Spleen (tissue), 11 donors: ENCODE data around the gene EPHA8. TPM values are rescaled to one million over a fixed set of nuclear protein-coding genes. Genes with fewer than 3 reads are reported as not detected.

Experiments used
- DNase-seq: peaks from one replicate; pipeline ENCODE4 v3.0.0-alpha.2; 2020
- H3K27ac ChIP-seq, 8 donors: fragments of 200-600 bp; sonication (generic) in 7 of 8; 1 replicate in 4 of 8; 2 replicates in 4 of 8; pipeline versions ENCODE4 v1.5.0 to v1.8.0; 2016 to 2021; ENCODE audit warnings: inconsistent platforms in 4 of 8, mild to moderate bottlenecking in 4 of 8, moderate library complexity in 1 of 8
- H3K27me3 ChIP-seq, 7 donors: fragments of 200-600 bp; sonication (generic) in 6 of 7; replicated peaks in 1 of 7; 1 replicate in 4 of 7; 2 replicates in 3 of 7; pipeline versions ENCODE4 v1.5.0 to v1.8.0; 2016 to 2021; ENCODE audit warnings: inconsistent platforms in 3 of 7, mild to moderate bottlenecking in 1 of 7
- H3K36me3 ChIP-seq, 6 donors: fragments of 200-600 bp; sonication (generic) in 5 of 6; 1 replicate in 4 of 6; 2 replicates in 2 of 6; pipeline versions ENCODE4 v1.5.0 to v1.8.0; 2016 to 2021; ENCODE audit warnings: inconsistent platforms in 2 of 6
- H3K4me1 ChIP-seq, 6 donors: fragments of 200-600 bp; sonication (generic) in 5 of 6; 1 replicate in 3 of 6; 2 replicates in 3 of 6; pipeline versions ENCODE4 v1.5.0 to v1.8.0; 2016 to 2021; ENCODE audit warnings: inconsistent platforms in 3 of 6
- H3K4me3 ChIP-seq, 8 donors: fragments of 200-600 bp; sonication (generic) in 7 of 8; 1 replicate in 4 of 8; 2 replicates in 4 of 8; pipeline versions ENCODE4 v1.5.0 to v1.8.0; 2016 to 2021; ENCODE audit warnings: inconsistent platforms in 4 of 8, mild to moderate bottlenecking in 4 of 8, moderate library complexity in 2 of 8
- H3K9me3 ChIP-seq, 8 donors: fragments of 200-600 bp; sonication (generic) in 7 of 8; 1 replicate in 4 of 8; 2 replicates in 4 of 8; pipeline versions ENCODE4 v1.5.0 to v1.8.0; 2016 to 2021; ENCODE audit warnings: inconsistent platforms in 4 of 8
- POLR2A ChIP-seq, 3 donors: fragments of 450-650 bp; IDR thresholded peaks; one replicate each; pipeline ENCODE4 v1.5.1; 2017; ENCODE audit warnings: antibody characterized with exemption in 3 of 3, mild to moderate bottlenecking in 1 of 3
- POLR2AphosphoS5 ChIP-seq, 3 donors: sonication (generic); formaldehyde crosslinking; IDR thresholded peaks; one replicate each; pipeline ENCODE4 v1.5.1; 2017; ENCODE audit warnings: antibody characterized with exemption in 3 of 3
- WGBS, 5 donors: extraction: QIAGEN DNeasy Blood & Tissue Kit in 3 of 5; methylation state at CpG; one replicate each; pipeline versions ENCODE4 v1.1.5 to v1.1.7; 2013 to 2018; 5-methylcytosine and 5-hydroxymethylcytosine counted together
- intact Hi-C: fragments of 100-400 bp; cut with DNase I; formaldehyde crosslinking; loops from one replicate; pipeline ENCODE4 v1.15.0; 2023; ENCODE audit warnings: low total_unique reads
- polyA plus RNA-seq, 3 donors: library from polyadenylated mRNA; stranded (reverse); fragments of 200-250 nt; gene quantifications; one replicate each; pipeline ENCODE4 v1.2.1, GENCODE V29; 2013
- total RNA-seq, 7 donors: library from RNA; depleted of rRNA in 3 of 7; stranded (reverse); fragments of >200 nt in 3 of 7; fragmentation: NEBNext Ultra II Directional in 4 of 7; extraction: Animal tissue kit (Norgen Biotek cat#: 25700) in 4 of 7; gene quantifications; one replicate each; pipeline versions ENCODE4 v1.1.0 to v1.2.1, GENCODE V29; 2016 to 2021
- TF ChIP-seq, protein P1 (sequence below), 11 experiments: fragments of 200-600 bp in 7 of 11; fragments of 450-650 bp in 4 of 11; sonication (generic) in 4 of 11; IDR thresholded peaks in 8 of 11; conservative IDR thresholded peaks in 3 of 11; 1 replicate in 7 of 11; 2 replicates in 4 of 11; pipeline versions ENCODE4 v1.4.0 to v1.8.0; 2016 to 2021; ENCODE audit warnings: antibody characterized with exemption in 11 of 11, inconsistent platforms in 4 of 11, mild to moderate bottlenecking in 1 of 11
- donor health status: healthy with polysubstance abuse.
- donor health status: DM: no; HTN: no; CAD: no; lungs with moderate emphysema.
- donor health status: DM: no; HTN: no; CAD: no.
- donor health status: Bipolar disorder and iron deficiency.
- donor health status: healthy.
- donor health status: DM: no; HTN: no; CAD: no.
- donor health status: DM: yes; HTN: yes; CAD: no.

Gene EPHA8
- total and polyA plus RNA-seq, 10 donors: 0.30 to 9.2 (median 4.9) TPM

DNA sequence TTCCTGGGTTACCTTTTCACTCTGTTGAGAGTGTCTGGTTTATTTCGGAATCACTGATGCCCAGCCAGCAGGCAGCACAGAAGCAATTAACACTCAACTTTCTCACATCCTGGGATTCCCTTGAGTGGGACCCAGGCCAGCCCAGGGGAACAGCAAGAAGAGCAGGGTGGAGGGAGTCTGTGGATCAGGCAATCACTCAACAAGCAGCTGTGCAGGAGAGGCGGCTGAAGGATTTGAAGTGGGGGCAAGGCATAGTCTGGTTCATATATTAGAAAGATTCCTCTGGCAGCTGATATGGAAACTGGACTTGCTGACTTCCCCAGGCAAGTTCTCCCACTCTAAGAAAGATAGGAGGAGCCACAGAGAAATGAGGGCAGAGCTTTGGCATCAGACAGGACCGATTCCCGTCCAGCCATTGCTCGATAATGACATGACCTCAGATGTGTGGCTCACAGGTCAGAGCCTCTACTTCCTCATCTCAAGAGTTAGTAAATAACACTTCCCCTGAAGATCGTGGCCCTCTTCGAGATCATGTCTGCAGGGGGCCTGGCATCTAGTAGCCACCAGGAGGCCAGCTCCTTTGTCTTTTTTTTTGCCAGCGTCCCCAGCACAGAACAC lies 12.4 kb downstream of the EPHA8 start:
- TF ChIP-seq, protein P1, sequence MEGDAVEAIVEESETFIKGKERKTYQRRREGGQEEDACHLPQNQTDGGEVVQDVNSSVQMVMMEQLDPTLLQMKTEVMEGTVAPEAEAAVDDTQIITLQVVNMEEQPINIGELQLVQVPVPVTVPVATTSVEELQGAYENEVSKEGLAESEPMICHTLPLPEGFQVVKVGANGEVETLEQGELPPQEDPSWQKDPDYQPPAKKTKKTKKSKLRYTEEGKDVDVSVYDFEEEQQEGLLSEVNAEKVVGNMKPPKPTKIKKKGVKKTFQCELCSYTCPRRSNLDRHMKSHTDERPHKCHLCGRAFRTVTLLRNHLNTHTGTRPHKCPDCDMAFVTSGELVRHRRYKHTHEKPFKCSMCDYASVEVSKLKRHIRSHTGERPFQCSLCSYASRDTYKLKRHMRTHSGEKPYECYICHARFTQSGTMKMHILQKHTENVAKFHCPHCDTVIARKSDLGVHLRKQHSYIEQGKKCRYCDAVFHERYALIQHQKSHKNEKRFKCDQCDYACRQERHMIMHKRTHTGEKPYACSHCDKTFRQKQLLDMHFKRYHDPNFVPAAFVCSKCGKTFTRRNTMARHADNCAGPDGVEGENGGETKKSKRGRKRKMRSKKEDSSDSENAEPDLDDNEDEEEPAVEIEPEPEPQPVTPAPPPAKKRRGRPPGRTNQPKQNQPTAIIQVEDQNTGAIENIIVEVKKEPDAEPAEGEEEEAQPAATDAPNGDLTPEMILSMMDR (IDR thresholded peaks at IDR 0.05 in 8 of 11, conservative IDR thresholded peaks at IDR 0.05 in 3 of 11): peak in 2 of 11 experiments; percentile 7 to 29
- TF ChIP-seq POLR2AphosphoS5 (IDR thresholded peaks at IDR 0.05): peak in 1 of 3 donors; percentile 51
- no peak for TF ChIP-seq POLR2A (IDR thresholded peaks at IDR 0.05)
- no peak overlapping the region for H3K4me3 ChIP-seq
- peaks cover 0 to 21% (median 5%) of the 10 kb centered on the region in 7 donors for H3K27me3 ChIP-seq
- H3K27ac ChIP-seq: peak overlapping the region in 2 of 8 donors; percentile 15 to 21
- intact Hi-C loops: no loop called here
- WGBS, 5 donors: 23 to 44% (median 39%) methylated on average over 7 to 8 of the region's 8 CpGs
- H3K36me3 ChIP-seq: no peaks in the 10 kb centered on the region
- no peaks in the 10 kb centered on the region for H3K4me1 ChIP-seq
- DNase-seq: no peak
- no peaks in the 10 kb centered on the region for H3K9me3 ChIP-seq

DNA sequence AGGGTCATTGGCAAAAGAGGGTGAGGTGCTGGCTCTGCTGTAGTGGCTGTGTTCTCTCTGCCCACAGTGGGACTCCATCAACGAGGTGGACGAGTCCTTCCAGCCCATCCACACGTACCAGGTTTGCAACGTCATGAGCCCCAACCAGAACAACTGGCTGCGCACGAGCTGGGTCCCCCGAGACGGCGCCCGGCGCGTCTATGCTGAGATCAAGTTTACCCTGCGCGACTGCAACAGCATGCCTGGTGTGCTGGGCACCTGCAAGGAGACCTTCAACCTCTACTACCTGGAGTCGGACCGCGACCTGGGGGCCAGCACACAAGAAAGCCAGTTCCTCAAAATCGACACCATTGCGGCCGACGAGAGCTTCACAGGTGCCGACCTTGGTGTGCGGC lies 12.9 kb downstream of the EPHA8 start:
- intact Hi-C loops: no loop called here
- peak overlapping the region in 2 of 8 donors; percentile 15 to 21 for H3K27ac ChIP-seq
- TF ChIP-seq, protein P1 (IDR thresholded peaks at IDR 0.05 in 8 of 11, conservative IDR thresholded peaks at IDR 0.05 in 3 of 11): peak in 1 of 11 experiments; percentile 1
- no peak for TF ChIP-seq POLR2AphosphoS5 (IDR thresholded peaks at IDR 0.05)
- 87 to 91% (median 90%) methylated on average over 13 to 23 of the region's 23 CpGs for WGBS, 5 donors
- no peaks in the 10 kb centered on the region for H3K4me1 ChIP-seq
- no peaks in the 10 kb centered on the region for H3K36me3 ChIP-seq
- no peaks in the 10 kb centered on the region for H3K9me3 ChIP-seq
- no peak overlapping the region for H3K4me3 ChIP-seq
- DNase-seq: no peak
- H3K27me3 ChIP-seq: peaks cover 0 to 21% (median 5%) of the 10 kb centered on the region in 7 donors

DNA sequence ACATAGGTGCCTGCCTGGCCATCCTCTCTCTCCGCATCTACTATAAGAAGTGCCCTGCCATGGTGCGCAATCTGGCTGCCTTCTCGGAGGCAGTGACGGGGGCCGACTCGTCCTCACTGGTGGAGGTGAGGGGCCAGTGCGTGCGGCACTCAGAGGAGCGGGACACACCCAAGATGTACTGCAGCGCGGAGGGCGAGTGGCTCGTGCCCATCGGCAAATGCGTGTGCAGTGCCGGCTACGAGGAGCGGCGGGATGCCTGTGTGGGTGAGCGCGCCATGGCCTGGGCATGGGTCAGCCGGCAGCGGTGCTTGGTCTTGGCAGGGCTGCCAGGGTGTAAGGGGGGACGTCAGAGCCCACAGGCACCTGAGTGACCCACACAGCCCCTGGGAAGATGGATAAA lies 13.3 kb downstream of the EPHA8 start:
- DNase-seq: no peak
- no peaks in the 10 kb centered on the region for H3K9me3 ChIP-seq
- no peak overlapping the region for H3K4me3 ChIP-seq
- no peaks in the 10 kb centered on the region for H3K36me3 ChIP-seq
- no peak overlapping the region for H3K27ac ChIP-seq
- intact Hi-C loops: no loop called here
- WGBS, 5 donors: 91 to 97% (median 94%) methylated on average over 24 of the region's 24 CpGs
- peaks cover 0 to 21% (median 5%) of the 10 kb centered on the region in 7 donors for H3K27me3 ChIP-seq
- TF ChIP-seq, protein P1 (IDR thresholded peaks at IDR 0.05 in 8 of 11, conservative IDR thresholded peaks at IDR 0.05 in 3 of 11): no peak
- no peak for TF ChIP-seq POLR2AphosphoS5 (IDR thresholded peaks at IDR 0.05)
- TF ChIP-seq POLR2A (IDR thresholded peaks at IDR 0.05): no peak
- no peaks in the 10 kb centered on the region for H3K4me1 ChIP-seq

DNA sequence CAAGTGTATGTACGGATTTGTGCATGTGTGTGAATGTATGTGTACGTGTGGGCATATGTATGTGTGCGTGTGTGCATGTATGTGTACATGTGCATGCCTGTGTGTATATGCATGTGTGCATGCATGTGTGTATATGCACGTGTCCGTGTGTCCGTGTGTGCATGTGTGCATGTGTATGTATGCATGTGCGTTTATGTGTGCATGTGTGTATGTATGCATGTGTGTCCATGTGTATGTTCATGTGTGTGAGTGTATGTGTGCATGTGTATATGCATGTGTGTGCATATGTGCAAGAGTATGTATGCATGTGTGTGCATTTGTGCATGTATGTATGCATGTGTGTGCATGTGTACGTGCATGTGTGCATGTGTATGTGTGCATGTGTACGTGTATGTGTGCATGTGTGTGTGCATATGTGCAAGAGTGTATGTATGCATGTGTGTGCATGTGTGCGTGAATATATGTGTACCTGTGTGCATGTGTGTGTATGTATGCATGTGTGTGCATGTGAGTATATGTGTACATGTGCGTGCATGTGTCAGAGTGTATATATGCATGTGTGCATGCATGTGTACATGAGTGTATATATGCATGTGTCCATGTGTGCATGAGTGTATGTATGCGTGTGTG lies 15.6 kb downstream of the EPHA8 start:
- Histone ChIP-seq H3K36me3 (no peaks in the 10 kb centered on the region), H3K9me3 (no peaks in the 10 kb centered on the region), H3K4me1 (peaks cover 0 to 10% (median 0%) of the 10 kb centered on the region in 6 donors), H3K27me3 (peaks cover 0 to 5% (median 0%) of the 10 kb centered on the region in 7 donors), H3K4me3 (no peak overlapping the region), H3K27ac (no peak overlapping the region)
- no peak for DNase-seq
- intact Hi-C loops: no loop called here
- 77 to 95% (median 92%) methylated on average over 12 of the region's 12 CpGs for WGBS, 5 donors
- TF ChIP-seq, protein P1 (IDR thresholded peaks at IDR 0.05 in 8 of 11, conservative IDR thresholded peaks at IDR 0.05 in 3 of 11): no peak
- TF ChIP-seq POLR2AphosphoS5 (IDR thresholded peaks at IDR 0.05): no peak
- no peak for TF ChIP-seq POLR2A (IDR thresholded peaks at IDR 0.05)
